HepG2 (cell line): ENCODE measurements around the gene H3-3A. TPM values are rescaled to one million over a fixed set of nuclear protein-coding genes. Genes with fewer than 3 reads are reported as not detected.

ENCODE experiments used
- ATF7-NPFF ChIP-seq: sonication (generic); formaldehyde crosslinking; IDR thresholded peaks from 2 replicates; pipeline ENCODE4 v1.8.1; 2023; ENCODE audit warnings: mild to moderate bottlenecking, low read depth, missing genetic modification reagents, moderate library complexity
- DNMT3B ChIP-seq: conservative IDR thresholded peaks from 2 replicates; pipeline ENCODE4 v1.6.1; 2016; ENCODE audit warnings: missing biosample characterization, control low read depth
- GTF3A ChIP-seq: sonication (generic); formaldehyde crosslinking; conservative IDR thresholded peaks from 2 replicates; pipeline ENCODE4 v1.4.0; 2020; ENCODE audit warnings: mild to moderate bottlenecking, missing genetic modification reagents
- HNRNPK ChIP-seq: fragments of 200-400 bp; formaldehyde crosslinking; IDR thresholded peaks from 2 replicates; pipeline ENCODE4 v1.6.1; 2018; ENCODE audit warnings: low read length, low read depth, moderate library complexity, mild to moderate bottlenecking; ENCODE audit not compliant: poor library complexity, severe bottlenecking
- JUND ChIP-seq: sonication (generic); formaldehyde crosslinking; IDR thresholded peaks from 2 replicates; pipeline ENCODE4 v1.8.0; 2022; ENCODE audit warnings: mild to moderate bottlenecking, missing genetic modification reagents
- MATR3 ChIP-seq: sonication (generic); formaldehyde crosslinking; IDR thresholded peaks from 2 replicates; pipeline ENCODE4 v1.4.0; 2020; ENCODE audit warnings: missing genetic modification reagents
- MED8 ChIP-seq: sonication (generic); formaldehyde crosslinking; IDR thresholded peaks from 2 replicates; pipeline ENCODE4 v1.8.1; 2023; ENCODE audit warnings: mild to moderate bottlenecking, missing genetic modification reagents; ENCODE audit not compliant: insufficient replicate concordance
- MYNN ChIP-seq: sonication (generic); formaldehyde crosslinking; IDR thresholded peaks from 2 replicates; pipeline ENCODE4 v1.4.0; 2020; ENCODE audit warnings: mild to moderate bottlenecking, low read depth, missing genetic modification reagents
- NPAS2 ChIP-seq: sonication (generic); formaldehyde crosslinking; IDR thresholded peaks from 2 replicates; pipeline ENCODE4 v1.8.0; 2022; ENCODE audit warnings: mild to moderate bottlenecking, missing genetic modification reagents, borderline replicate concordance
- NR2F2 ChIP-seq: IDR thresholded peaks from 2 replicates; pipeline ENCODE4 v1.6.1; 2012; ENCODE audit warnings: low read depth, inconsistent platforms, borderline replicate concordance
- REXO4 ChIP-seq: sonication (generic); formaldehyde crosslinking; IDR thresholded peaks from 2 replicates; pipeline ENCODE4 v1.8.0; 2022; ENCODE audit warnings: missing genetic modification reagents, mild to moderate bottlenecking, borderline replicate concordance
- RFXAP ChIP-seq: sonication (generic); formaldehyde crosslinking; IDR thresholded peaks from 2 replicates; pipeline ENCODE4 v1.4.0; 2020; ENCODE audit warnings: missing genetic modification reagents, borderline replicate concordance
- SP140L ChIP-seq: sonication (generic); formaldehyde crosslinking; IDR thresholded peaks from 2 replicates; pipeline ENCODE4 v1.4.0; 2020; ENCODE audit warnings: missing genetic modification reagents, borderline replicate concordance
- THAP11 ChIP-seq: IDR thresholded peaks from 2 replicates; pipeline ENCODE4 v1.6.1; 2016; ENCODE audit warnings: missing biosample characterization, missing genetic modification reagents
- TOPORS ChIP-seq: sonication (generic); formaldehyde crosslinking; IDR thresholded peaks from 2 replicates; pipeline ENCODE4 v1.8.0; 2023; ENCODE audit warnings: mild to moderate bottlenecking, missing genetic modification reagents
- ZBTB7A ChIP-seq: sonication (generic); formaldehyde crosslinking; IDR thresholded peaks from 2 replicates; pipeline ENCODE4 v1.8.0; 2022; ENCODE audit warnings: mild to moderate bottlenecking, missing genetic modification reagents
- ZBTB7B ChIP-seq: sonication (generic); formaldehyde crosslinking; IDR thresholded peaks from 2 replicates; pipeline ENCODE4 v1.4.0; 2020; ENCODE audit warnings: missing genetic modification reagents
- ZFP1 ChIP-seq: IDR thresholded peaks from 2 replicates; pipeline ENCODE4 v1.6.1; 2016
- ZNF101 ChIP-seq: sonication (generic); formaldehyde crosslinking; IDR thresholded peaks from 2 replicates; pipeline ENCODE4 v1.4.0; 2020; ENCODE audit warnings: mild to moderate bottlenecking, low read depth, missing genetic modification reagents, borderline replicate concordance
- ZNF24 ChIP-seq: fragments of 450-650 bp; IDR thresholded peaks from 2 replicates; pipeline ENCODE4 v1.6.1; 2017; ENCODE audit warnings: antibody characterized with exemption, mild to moderate bottlenecking
- ZNF292 ChIP-seq: sonication (generic); formaldehyde crosslinking; IDR thresholded peaks from 2 replicates; pipeline ENCODE4 v1.8.1; 2022; ENCODE audit warnings: mild to moderate bottlenecking, low read depth, missing genetic modification reagents, borderline replicate concordance
- ZNF367 ChIP-seq: sonication (generic); formaldehyde crosslinking; IDR thresholded peaks from 2 replicates; pipeline ENCODE4 v1.4.0; 2020; ENCODE audit warnings: missing genetic modification reagents, borderline replicate concordance
- ZNF841 ChIP-seq: sonication (generic); formaldehyde crosslinking; IDR thresholded peaks from 2 replicates; pipeline ENCODE4 v1.8.1; 2023; ENCODE audit warnings: missing genetic modification reagents, borderline replicate concordance
- ZNF891 ChIP-seq: sonication (generic); formaldehyde crosslinking; IDR thresholded peaks from 2 replicates; pipeline ENCODE4 v1.5.0; 2020; ENCODE audit warnings: mild to moderate bottlenecking, missing genetic modification reagents
- polyA plus RNA-seq, 8 experiments: library from polyadenylated mRNA; depleted of rRNA in 3 of 8; stranded (reverse) in 7 of 8; unstranded in 1 of 8; fragments of >200 nt; fragmentation: Illumina TruSeq in 4 of 8; extraction: Trizol in 4 of 8; gene quantifications; 2 replicates each; pipeline versions ENCODE4 v1.2.1 to v1.2.3, GENCODE V29; 2011 to 2016; ENCODE audit warnings: low read depth in 4 of 8, missing spikeins in 1 of 8, mixed read lengths in 1 of 8; ENCODE audit not compliant: insufficient read depth in 1 of 8
- total RNA-seq, 5 experiments: library from RNA; depleted of rRNA; stranded (reverse); fragments of >200 nt; fragmentation: Illumina TruSeq; extraction: Trizol; gene quantifications; 2 replicates each; pipeline ENCODE4 v1.2.3, GENCODE V29; 2016; ENCODE audit warnings: low read depth in 1 of 5
- TF ChIP-seq, protein P1 (sequence below), 2 experiments: sonication (generic) in 1 of 2; formaldehyde crosslinking in 1 of 2; IDR thresholded peaks; 2 replicates each; pipeline versions ENCODE4 v1.5.1 to v1.6.1; 2011 to 2020; ENCODE audit warnings: borderline replicate concordance in 1 of 2, low read depth in 1 of 2, low read length in 1 of 2, mild to moderate bottlenecking in 1 of 2, missing genetic modification reagents in 1 of 2, moderate library complexity in 1 of 2
- TF ChIP-seq, protein P2 (sequence below): sonication (generic); formaldehyde crosslinking; IDR thresholded peaks from 2 replicates; pipeline ENCODE4 v1.5.0; 2020; ENCODE audit warnings: missing genetic modification reagents
- TF ChIP-seq, protein P3 (sequence below): sonication (generic); formaldehyde crosslinking; IDR thresholded peaks from 2 replicates; pipeline ENCODE4 v1.8.0; 2023; ENCODE audit warnings: mild to moderate bottlenecking, missing genetic modification reagents

The H3-3A gene
- total and polyA plus RNA-seq, 2 of the 13 experiments (the other 11 are each of a cell fraction or from before 2014, with no cell fraction given), result 221 to 320 TPM

DNA sequence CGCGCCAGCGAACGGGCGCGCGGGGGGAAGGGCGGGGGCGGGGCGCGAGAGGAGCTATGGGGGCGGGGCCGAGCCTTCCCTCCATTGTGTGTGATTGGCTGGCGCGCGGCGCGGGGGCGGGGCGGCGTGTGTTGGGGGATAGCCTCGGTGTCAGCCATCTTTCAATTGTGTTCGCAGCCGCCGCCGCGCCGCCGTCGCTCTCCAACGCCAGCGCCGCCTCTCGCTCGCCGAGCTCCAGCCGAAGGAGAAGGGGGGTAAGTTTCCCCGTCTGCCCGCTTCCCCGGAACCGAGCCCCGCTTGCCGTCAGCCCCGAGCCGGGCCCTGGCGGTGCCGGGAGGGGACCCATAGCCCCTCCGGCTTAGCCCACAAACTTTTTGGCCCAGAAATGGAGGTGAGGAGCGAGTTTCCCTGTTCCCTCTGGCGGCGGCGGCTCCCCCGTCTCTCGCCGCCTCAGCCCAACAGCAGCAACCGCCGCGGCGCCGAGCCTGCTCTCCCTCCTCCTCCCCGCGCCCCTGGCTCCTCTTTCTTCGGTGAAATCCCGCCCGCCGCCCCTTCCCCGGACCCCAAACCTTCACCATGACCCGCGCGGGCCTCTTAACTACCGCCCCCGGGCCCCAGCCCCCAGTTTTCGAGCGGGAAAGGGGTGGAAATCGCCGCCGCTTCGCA, at the start of gene H3-3A (continued):
- TF ChIP-seq MED8 (CRISPR knock-in tag), result no peak
- no peak for TF ChIP-seq SP140L (CRISPR knock-in tag)
- no peak for TF ChIP-seq DNMT3B (CRISPR knock-in tag)
- no peak for TF ChIP-seq JUND
- TF ChIP-seq ZBTB7B (CRISPR knock-in tag), result no peak
- no peak for TF ChIP-seq MATR3 (CRISPR knock-in tag)
- TF ChIP-seq ZNF891 (CRISPR knock-in tag), result 0 out of 2 replicates have a peak, but pooled peaks have one; percentile 18
- peak; percentile 59 for TF ChIP-seq HNRNPK
- no peak for TF ChIP-seq GTF3A (CRISPR knock-in tag)
- TF ChIP-seq, protein P1, sequence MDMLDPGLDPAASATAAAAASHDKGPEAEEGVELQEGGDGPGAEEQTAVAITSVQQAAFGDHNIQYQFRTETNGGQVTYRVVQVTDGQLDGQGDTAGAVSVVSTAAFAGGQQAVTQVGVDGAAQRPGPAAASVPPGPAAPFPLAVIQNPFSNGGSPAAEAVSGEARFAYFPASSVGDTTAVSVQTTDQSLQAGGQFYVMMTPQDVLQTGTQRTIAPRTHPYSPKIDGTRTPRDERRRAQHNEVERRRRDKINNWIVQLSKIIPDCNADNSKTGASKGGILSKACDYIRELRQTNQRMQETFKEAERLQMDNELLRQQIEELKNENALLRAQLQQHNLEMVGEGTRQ (IDR thresholded peaks at IDR 0.05; ENCODE audit: low read depth, low read length), result no peak
- TF ChIP-seq, protein P1 (CRISPR knock-in tag; IDR thresholded peaks at IDR 0.05; ENCODE audit: borderline replicate concordance), result no peak
- TF ChIP-seq MYNN (CRISPR knock-in tag), result no peak
- no peak for TF ChIP-seq ZNF841 (CRISPR knock-in tag)
- TF ChIP-seq, protein P2, sequence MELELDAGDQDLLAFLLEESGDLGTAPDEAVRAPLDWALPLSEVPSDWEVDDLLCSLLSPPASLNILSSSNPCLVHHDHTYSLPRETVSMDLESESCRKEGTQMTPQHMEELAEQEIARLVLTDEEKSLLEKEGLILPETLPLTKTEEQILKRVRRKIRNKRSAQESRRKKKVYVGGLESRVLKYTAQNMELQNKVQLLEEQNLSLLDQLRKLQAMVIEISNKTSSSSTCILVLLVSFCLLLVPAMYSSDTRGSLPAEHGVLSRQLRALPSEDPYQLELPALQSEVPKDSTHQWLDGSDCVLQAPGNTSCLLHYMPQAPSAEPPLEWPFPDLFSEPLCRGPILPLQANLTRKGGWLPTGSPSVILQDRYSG (CRISPR knock-in tag), result no peak
- 0 out of 2 replicates have a peak, but pooled peaks have one; percentile 25 for TF ChIP-seq RFXAP (CRISPR knock-in tag)
- TF ChIP-seq NR2F2, result no peak; the same call in 1 of the 2 replicates
- no peak for TF ChIP-seq ZNF101 (CRISPR knock-in tag)
- TF ChIP-seq ZNF292, result 0 out of 2 replicates have a peak, but pooled peaks have one; percentile 37
- no peak for TF ChIP-seq ZBTB7A (CRISPR knock-in tag)
- no peak for TF ChIP-seq ZFP1 (CRISPR knock-in tag)
- no peak for TF ChIP-seq REXO4
- no peak for TF ChIP-seq NPAS2
- no peak for TF ChIP-seq TOPORS
- TF ChIP-seq ATF7-NPFF (CRISPR knock-in tag), result peak; percentile 88
- TF ChIP-seq, protein P3, sequence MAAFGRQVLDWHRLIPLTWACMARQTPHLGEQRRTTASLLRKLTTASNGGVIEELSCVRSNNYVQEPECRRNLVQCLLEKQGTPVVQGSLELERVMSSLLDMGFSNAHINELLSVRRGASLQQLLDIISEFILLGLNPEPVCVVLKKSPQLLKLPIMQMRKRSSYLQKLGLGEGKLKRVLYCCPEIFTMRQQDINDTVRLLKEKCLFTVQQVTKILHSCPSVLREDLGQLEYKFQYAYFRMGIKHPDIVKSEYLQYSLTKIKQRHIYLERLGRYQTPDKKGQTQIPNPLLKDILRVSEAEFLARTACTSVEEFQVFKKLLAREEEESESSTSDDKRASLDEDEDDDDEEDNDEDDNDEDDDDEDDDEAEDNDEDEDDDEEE (CRISPR knock-in tag), result peak; percentile 55; the same call in 1 of the 2 replicates
- TF ChIP-seq THAP11, result peak; percentile 56; the same call in 1 of the 2 replicates
- 0 out of 2 replicates have a peak, but pooled peaks have one; percentile 22 for TF ChIP-seq ZNF24
- no peak for TF ChIP-seq ZNF367 (CRISPR knock-in tag)
